GM23248 (cell line): Measurements from ENCODE around the gene MBD4. TPM values are rescaled to one million over a fixed set of nuclear protein-coding genes. Genes with fewer than 3 reads are reported as not detected.

Experiments used
- DNase-seq: peaks from one replicate; pipeline ENCODE4 v3.0.0-alpha.2; 2015
- H2AFZ ChIP-seq: fragments of 200-600 bp; sonication (generic); 2 replicates; pipeline ENCODE4 v1.6.1; 2016; ENCODE audit warnings: antibody characterized with exemption
- H3F3A ChIP-seq: fragments of 200-600 bp; sonication (generic); 2 replicates; pipeline ENCODE4 v1.6.1; 2016; ENCODE audit warnings: mild to moderate bottlenecking, antibody characterized with exemption, mixed run types; ENCODE audit not compliant: insufficient read depth
- H3K27ac ChIP-seq: fragments of 200-600 bp; sonication (generic); 2 replicates; pipeline ENCODE4 v1.5.1; 2016; ENCODE audit warnings: mild to moderate bottlenecking
- H3K27me3 ChIP-seq: fragments of 200-600 bp; sonication (generic); replicated peaks from 2 replicates; pipeline ENCODE4 v1.6.1; 2016; ENCODE audit warnings: mild to moderate bottlenecking; ENCODE audit not compliant: insufficient read depth
- H3K36me3 ChIP-seq: fragments of 200-600 bp; sonication (generic); 2 replicates; pipeline ENCODE4 v1.6.1; 2016; ENCODE audit warnings: low read depth, mild to moderate bottlenecking
- H3K4me1 ChIP-seq: fragments of 200-600 bp; sonication (generic); 2 replicates; pipeline ENCODE4 v1.6.1; 2016; ENCODE audit warnings: mild to moderate bottlenecking; ENCODE audit not compliant: insufficient read depth
- H3K4me2 ChIP-seq: fragments of 200-600 bp; sonication (generic); one replicate; pipeline ENCODE4 v1.6.1; 2016; ENCODE audit warnings: mild to moderate bottlenecking; ENCODE audit not compliant: unreplicated experiment
- H3K4me3 ChIP-seq: fragments of 200-600 bp; sonication (generic); 2 replicates; pipeline ENCODE4 v1.5.1; 2016; ENCODE audit warnings: mild to moderate bottlenecking
- H3K79me2 ChIP-seq: fragments of 200-600 bp; sonication (generic); 2 replicates; pipeline ENCODE4 v1.6.1; 2016; ENCODE audit warnings: mild to moderate bottlenecking; ENCODE audit not compliant: insufficient read depth
- H3K9ac ChIP-seq: fragments of 200-600 bp; sonication (generic); 2 replicates; pipeline ENCODE4 v1.6.1; 2016; ENCODE audit warnings: mild to moderate bottlenecking
- H3K9me2 ChIP-seq: fragments of 200-600 bp; sonication (generic); 2 replicates; pipeline ENCODE4 v1.6.1; 2016; ENCODE audit warnings: mixed run types, mild to moderate bottlenecking, moderate library complexity; ENCODE audit not compliant: insufficient read depth
- H3K9me3 ChIP-seq: fragments of 200-600 bp; sonication (generic); one replicate; pipeline ENCODE4 v1.6.1; 2017; ENCODE audit warnings: low read depth
- H4K20me1 ChIP-seq: fragments of 200-600 bp; sonication (generic); 2 replicates; pipeline ENCODE4 v1.6.0; 2016; ENCODE audit not compliant: insufficient read depth
- EZH2 ChIP-seq: fragments of 200-600 bp; sonication (generic); IDR thresholded peaks from 2 replicates; pipeline ENCODE4 v1.6.1; 2018; ENCODE audit warnings: antibody characterized with exemption, mild to moderate bottlenecking; ENCODE audit not compliant: insufficient read depth, poor library complexity, severe bottlenecking
- EZH2phosphoT487 ChIP-seq: fragments of 200-600 bp; sonication (generic); IDR thresholded peaks from 2 replicates; pipeline ENCODE4 v1.6.1; 2018; ENCODE audit warnings: antibody characterized with exemption, moderate library complexity, mild to moderate bottlenecking, low read depth; ENCODE audit not compliant: insufficient read depth
- WGBS, 2 experiments: methylation state at CpG; one replicate each; pipeline ENCODE4 v1.1.6; 2015 to 2017; ENCODE audit warnings: low lambda C conversion rate in 2 of 2, low coverage in 1 of 2; ENCODE audit errors: missing lambda C conversion rate in 2 of 2; 5-methylcytosine and 5-hydroxymethylcytosine counted together
- in situ Hi-C: fragments of 300-500 bp; cut with MboI; formaldehyde crosslinking; loops from 2 replicates; pipeline ENCODE4 v1.15.0; 2020
- polyA plus RNA-seq: library from polyadenylated mRNA; unstranded; fragments of >200 nt; fragmentation: Nextera tagmentation; extraction: Ambion mirVana; gene quantifications from 2 replicates; pipeline ENCODE4 v1.2.1, GENCODE V29; 2016
- total RNA-seq: library from RNA; depleted of rRNA; stranded (reverse); fragments of >200 nt; shearing (Covaris generic); gene quantifications from 2 replicates; pipeline ENCODE4 v1.2.3, GENCODE V29; 2014

The MBD4 gene
- total and polyA plus RNA-seq, 2 experiments from 2014 or later, result 27.2 to 36.8 TPM

DNA sequence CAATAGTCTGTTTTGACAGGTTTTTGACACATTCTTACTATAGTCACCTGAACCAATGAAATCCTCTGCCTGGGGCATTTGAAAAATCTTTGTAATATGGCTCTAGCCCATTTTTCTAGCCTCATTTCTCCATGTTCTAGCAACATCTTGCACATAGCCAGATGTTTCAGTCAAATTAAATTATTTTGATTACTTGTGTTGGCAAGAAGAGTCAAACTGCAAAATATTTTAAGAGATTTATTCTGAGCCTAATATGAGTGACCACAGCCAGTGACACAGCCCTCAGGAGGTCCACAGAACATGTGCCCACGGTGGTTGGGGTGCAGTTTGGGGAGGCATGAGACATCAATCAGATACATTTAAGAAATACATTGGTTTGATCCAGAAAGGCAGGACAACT, 7.2 kb upstream of the MBD4 start:
- H3K79me2 ChIP-seq, result peaks cover 65% of the 10 kb centered on the region
- in situ Hi-C loops, result no loop called here
- 0 to 3% methylated on average over 1 of the region's 1 CpG for WGBS, 2 experiments
- TF ChIP-seq EZH2, result no peak
- no peak for TF ChIP-seq EZH2phosphoT487
- no peak overlapping the region for H2AFZ ChIP-seq
- no peaks in the 10 kb centered on the region for H3K9me2 ChIP-seq
- no peak for DNase-seq
- H3K4me3 ChIP-seq, result no peak overlapping the region
- peaks cover 7% of the 10 kb centered on the region; the same call in 1 of the 2 replicates for H3K36me3 ChIP-seq
- H3K4me1 ChIP-seq, result peaks cover 22% of the 10 kb centered on the region
- no peak overlapping the region for H3K4me2 ChIP-seq
- no peaks in the 10 kb centered on the region for H3K9me3 ChIP-seq
- no peaks in the 10 kb centered on the region for H4K20me1 ChIP-seq
- H3K27me3 ChIP-seq, result no peaks in the 10 kb centered on the region
- no peak overlapping the region for H3K27ac ChIP-seq
- H3K9ac ChIP-seq, result no peak overlapping the region
- 0 out of 2 replicates have a peak, but pooled peaks cover 8% of the 10 kb centered on the region for H3F3A ChIP-seq

DNA sequence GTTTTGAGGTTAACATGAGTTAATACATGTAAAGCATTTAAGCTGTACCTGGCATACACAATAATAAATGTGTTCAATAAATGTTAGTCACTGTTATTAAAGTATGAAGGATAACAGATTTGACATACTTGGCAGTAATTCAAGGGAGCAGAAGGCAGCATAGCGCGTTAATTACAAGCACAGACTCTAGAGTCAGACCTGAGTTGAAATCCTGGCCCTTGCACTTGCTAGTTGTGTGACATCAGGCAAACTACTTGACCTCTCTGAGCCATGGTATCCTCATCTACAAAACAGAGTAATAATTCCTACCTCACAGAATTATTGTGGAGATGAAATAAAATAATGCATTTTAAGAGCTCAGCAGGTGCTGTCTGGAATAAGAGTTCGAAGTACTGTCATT, 5.7 kb upstream of the MBD4 start:
- TF ChIP-seq EZH2, result no peak
- no peak for TF ChIP-seq EZH2phosphoT487
- Histone ChIP-seq H3K36me3 (no peaks in the 10 kb centered on the region), H3F3A (peaks cover 22% of the 10 kb centered on the region), H3K27me3 (no peaks in the 10 kb centered on the region), H3K4me2 (no peak overlapping the region), H3K4me3 (no peak overlapping the region), H3K9ac (no peak overlapping the region), H3K9me3 (no peaks in the 10 kb centered on the region), H4K20me1 (no peaks in the 10 kb centered on the region), H3K4me1 (peaks cover 35% of the 10 kb centered on the region), H2AFZ (no peak overlapping the region), H3K79me2 (peaks cover 72% of the 10 kb centered on the region), H3K27ac (no peak overlapping the region), H3K9me2 (no peaks in the 10 kb centered on the region)
- no peak for DNase-seq
- WGBS, 2 experiments, result 73 to 82% methylated on average over 3 of the region's 3 CpGs
- in situ Hi-C loops, result no loop called here

DNA sequence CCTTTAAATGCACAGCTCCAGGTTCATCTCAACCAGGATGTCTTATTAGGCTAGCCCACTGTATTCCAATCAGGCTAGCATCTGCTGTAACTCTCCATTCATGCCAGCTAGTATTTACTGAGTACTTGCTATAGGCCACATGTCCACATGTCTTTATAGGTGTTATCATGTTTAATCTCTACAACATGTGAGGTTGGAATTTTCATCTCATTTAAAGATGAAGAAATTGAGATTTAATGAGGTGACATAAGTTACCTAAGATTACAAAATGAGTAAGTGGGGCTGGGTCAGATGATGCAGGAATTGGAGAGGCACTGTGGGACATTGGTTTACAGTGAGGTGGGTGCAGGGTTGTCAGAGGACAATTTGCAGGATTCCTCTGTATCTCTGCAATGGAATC, 3.2 kb upstream of the MBD4 start:
- Histone ChIP-seq H4K20me1 (no peaks in the 10 kb centered on the region), H3K27ac (peak overlapping the region; percentile 98), H3K4me1 (peaks cover 44% of the 10 kb centered on the region), H2AFZ (peak overlapping the region; percentile 77), H3K4me3 (0 out of 2 replicates have a peak overlapping the region, but pooled peaks have one; percentile 100), H3F3A (peaks cover 24% of the 10 kb centered on the region), H3K4me2 (peak overlapping the region; percentile 99), H3K36me3 (0 out of 2 replicates have a peak, but pooled peaks cover 2% of the 10 kb centered on the region), H3K27me3 (no peaks in the 10 kb centered on the region), H3K9me3 (no peaks in the 10 kb centered on the region), H3K79me2 (peaks cover 82% of the 10 kb centered on the region), H3K9ac (peak overlapping the region; percentile 96), H3K9me2 (no peaks in the 10 kb centered on the region)
- peak; percentile 16 for DNase-seq
- in situ Hi-C loops, result no loop called here
- TF ChIP-seq EZH2 (no peak), EZH2phosphoT487 (no peak)

DNA sequence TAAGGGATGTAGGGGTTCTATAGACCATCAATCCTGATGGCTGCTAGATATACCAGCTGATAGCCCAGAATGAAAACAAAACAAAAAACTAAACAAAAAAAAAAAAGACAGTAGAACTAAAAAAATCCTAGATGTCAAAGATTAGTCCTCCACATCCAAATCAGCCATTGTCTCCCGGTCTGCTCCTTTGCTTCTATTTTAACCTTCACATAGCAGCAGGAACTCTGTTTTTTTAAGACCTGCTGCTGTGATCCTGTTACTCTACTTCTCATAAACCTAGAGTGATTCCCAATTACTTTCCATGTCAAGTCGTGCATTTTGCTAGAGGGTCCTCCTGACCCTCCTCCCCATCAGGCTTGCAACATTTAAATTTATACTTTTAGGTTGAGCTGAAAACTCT, 2.7 kb upstream of the MBD4 start:
- peaks cover 48% of the 10 kb centered on the region for H3K4me1 ChIP-seq
- peak overlapping the region; percentile 77 for H2AFZ ChIP-seq
- no peaks in the 10 kb centered on the region for H4K20me1 ChIP-seq
- peak overlapping the region; percentile 99 for H3K4me2 ChIP-seq
- in situ Hi-C loops, result no loop called here
- peak overlapping the region; percentile 98 for H3K27ac ChIP-seq
- H3K9me2 ChIP-seq, result no peaks in the 10 kb centered on the region
- TF ChIP-seq EZH2phosphoT487 (no peak), EZH2 (no peak)
- H3K36me3 ChIP-seq, result peaks cover 7% of the 10 kb centered on the region; the same call in 1 of the 2 replicates
- H3K27me3 ChIP-seq, result no peaks in the 10 kb centered on the region
- H3K9me3 ChIP-seq, result no peaks in the 10 kb centered on the region
- H3K9ac ChIP-seq, result peak overlapping the region; percentile 96
- peaks cover 82% of the 10 kb centered on the region for H3K79me2 ChIP-seq
- 52% methylated on average over 2 of the region's 2 CpGs for WGBS, 2 experiments
- H3F3A ChIP-seq, result peaks cover 24% of the 10 kb centered on the region
- no peak for DNase-seq
- H3K4me3 ChIP-seq, result peak overlapping the region; percentile 100

GRCh38 chr3:129441782-129442181, 2.0 kb upstream of the MBD4 start:
- peaks cover 14% of the 10 kb centered on the region for H3K36me3 ChIP-seq
- peak overlapping the region; percentile 98 for H3K27ac ChIP-seq
- H3K9me3 ChIP-seq, result no peaks in the 10 kb centered on the region
- peak overlapping the region; percentile 100 for H3K4me3 ChIP-seq
- H3K4me2 ChIP-seq, result peak overlapping the region; percentile 99
- H3K9ac ChIP-seq, result peak overlapping the region; percentile 96
- no peaks in the 10 kb centered on the region for H4K20me1 ChIP-seq
- TF ChIP-seq EZH2, result no peak
- TF ChIP-seq EZH2phosphoT487, result no peak
- H3K79me2 ChIP-seq, result peaks cover 82% of the 10 kb centered on the region
- peaks cover 24% of the 10 kb centered on the region for H3F3A ChIP-seq
- peak; percentile 72 for DNase-seq
- no peaks in the 10 kb centered on the region for H3K27me3 ChIP-seq
- WGBS, 2 experiments, result 3 to 8% methylated on average over 4 of the region's 4 CpGs
- H2AFZ ChIP-seq, result peak overlapping the region; percentile 77
- in situ Hi-C loops, result no loop called here
- H3K9me2 ChIP-seq, result no peaks in the 10 kb centered on the region
- H3K4me1 ChIP-seq, result peaks cover 53% of the 10 kb centered on the region
